ENCODE data around the gene NCKIPSD.
A peak's percentile ranks its signal among the peaks of the same experiment; 100 is the strongest.

Gene NCKIPSD

GRCh38 chr3:48678056-48678455 lies 7.7 kb downstream of the NCKIPSD start:
- DNase-seq: no peak

GRCh38 chr3:48674505-48674904 lies 11.2 kb downstream of the NCKIPSD start:
- DNase-seq: no peak

- DNase-seq: no peak
Measured at GRCh38 chr3:48672522-48672921, 13.2 kb downstream of the NCKIPSD start.

- no peak for DNase-seq
Measured at GRCh38 chr3:48664929-48665328, 20.8 kb downstream of the NCKIPSD start.

- DNase-seq: no peak
Measured at GRCh38 chr3:48664313-48664644, 21.4 kb downstream of the NCKIPSD start.

- DNase-seq: peak; percentile 91
Measured at GRCh38 chr3:48663489-48664312, 22.0 kb downstream of the NCKIPSD start.

GRCh38 chr3:48662753-48663488 lies 22.8 kb downstream of the NCKIPSD start, which contains the start of gene CELSR3:
Gene CELSR3 (minus strand): TSS chr3:48662886. CDS start chr3:48662634, 252 bp downstream.
- peak; percentile 63 to 73 for DNase-seq

- no peak for DNase-seq
Measured at GRCh38 chr3:48662145-48662752, 23.5 kb downstream of the NCKIPSD start.

- DNase-seq: peak; percentile 61 to 74
Measured at GRCh38 chr3:48661501-48662144, 24.1 kb downstream of the NCKIPSD start.

GRCh38 chr3:48660800-48661400 lies 24.8 kb downstream of the NCKIPSD start:
- DNase-seq: no peak

- peak; percentile 37 to 46 for DNase-seq
Measured at GRCh38 chr3:48656841-48657281, 28.9 kb downstream of the NCKIPSD start.

- DNase-seq: peak; percentile 86 to 88
Measured at GRCh38 chr3:48656061-48656840, 29.5 kb downstream of the NCKIPSD start.

GRCh38 chr3:48655606-48656005 lies 30.1 kb downstream of the NCKIPSD start:
- peak; percentile 51 to 62 for DNase-seq

- DNase-seq: no peak
Measured at GRCh38 chr3:48655063-48655462, 30.7 kb downstream of the NCKIPSD start.

GRCh38 chr3:48652923-48653715 lies 32.6 kb downstream of the NCKIPSD start:
- DNase-seq: no peak

- no peak for DNase-seq
Measured at GRCh38 chr3:48651771-48652170, 33.9 kb downstream of the NCKIPSD start.

GRCh38 chr3:48650723-48651122 lies 35.0 kb downstream of the NCKIPSD start:
- no peak for DNase-seq

- no peak for DNase-seq
Measured at GRCh38 chr3:48648188-48648850, 37.4 kb downstream of the NCKIPSD start.

- DNase-seq: no peak
Measured at GRCh38 chr3:48647714-48648113, 38.0 kb downstream of the NCKIPSD start.
